Measurements from ENCODE around the gene FOXL2NB. TPM values are rescaled to one million over a fixed set of nuclear protein-coding genes. Genes with fewer than 3 reads are reported as not detected.

Gene FOXL2NB
- total RNA-seq, 4 donors from 2014 or later = 0.26 TPM; not detected in 3

- H3K4me3 ChIP-seq = no peak overlapping the region
- WGBS = 87% methylated on average over 5 of the region's 5 CpGs
- TF ChIP-seq CTCF (IDR thresholded peaks at IDR 0.05) = no peak
- no peak for TF ChIP-seq POLR2AphosphoS5 (IDR thresholded peaks at IDR 0.05)
- TF ChIP-seq POLR2A (IDR thresholded peaks at IDR 0.05) = no peak
- TF ChIP-seq EP300 (IDR thresholded peaks at IDR 0.05) = no peak
- H3K27me3 ChIP-seq = peaks cover 10% of the 10 kb centered on the region
- no peaks in the 10 kb centered on the region for H3K4me1 ChIP-seq
- H3K9me3 ChIP-seq = no peaks in the 10 kb centered on the region
- no peak overlapping the region for H3K27ac ChIP-seq
- no peak for DNase-seq (ENCODE audit: low spot score in 2 of 2)
- H3K36me3 ChIP-seq = no peaks in the 10 kb centered on the region
These were observed 27.4 kb downstream of the FOXL2NB start for GRCh38 chr3:138974462-138974861.

GRCh38 chr3:138975351-138975750, 28.3 kb downstream of the FOXL2NB start:
- H3K9me3 ChIP-seq = no peaks in the 10 kb centered on the region
- no peaks in the 10 kb centered on the region for H3K36me3 ChIP-seq
- no peak for DNase-seq (ENCODE audit: low spot score in 2 of 2)
- TF ChIP-seq EP300 (IDR thresholded peaks at IDR 0.05) (no peak), POLR2A (IDR thresholded peaks at IDR 0.05) (no peak), POLR2AphosphoS5 (IDR thresholded peaks at IDR 0.05) (no peak), CTCF (IDR thresholded peaks at IDR 0.05) (no peak)
- WGBS = 85% methylated on average over 3 of the region's 8 CpGs
- H3K4me3 ChIP-seq = no peak overlapping the region
- H3K4me1 ChIP-seq = no peaks in the 10 kb centered on the region
- no peak overlapping the region for H3K27ac ChIP-seq
- H3K27me3 ChIP-seq = peaks cover 9% of the 10 kb centered on the region

GRCh38 chr3:138976047-138976446, 29.0 kb downstream of the FOXL2NB start:
- Histone ChIP-seq H3K27me3 (peaks cover 6% of the 10 kb centered on the region), H3K36me3 (no peaks in the 10 kb centered on the region), H3K4me1 (no peaks in the 10 kb centered on the region), H3K27ac (no peak overlapping the region), H3K9me3 (no peaks in the 10 kb centered on the region), H3K4me3 (no peak overlapping the region)
- TF ChIP-seq EP300 (IDR thresholded peaks at IDR 0.05) = no peak
- no peak for TF ChIP-seq POLR2A (IDR thresholded peaks at IDR 0.05)
- TF ChIP-seq CTCF (IDR thresholded peaks at IDR 0.05) = no peak
- no peak for DNase-seq (ENCODE audit: low spot score in 2 of 2)

- no peak overlapping the region for H3K27ac ChIP-seq
- H3K9me3 ChIP-seq = no peaks in the 10 kb centered on the region
- no peak overlapping the region for H3K4me3 ChIP-seq
- H3K4me1 ChIP-seq = no peaks in the 10 kb centered on the region
- WGBS = 65% methylated on average over 3 of the region's 3 CpGs
- H3K36me3 ChIP-seq = no peaks in the 10 kb centered on the region
- no peak for TF ChIP-seq CTCF (IDR thresholded peaks at IDR 0.05)
- no peaks in the 10 kb centered on the region for H3K27me3 ChIP-seq
- no peak for DNase-seq (ENCODE audit: low spot score in 2 of 2)
These were observed 37.8 kb downstream of the FOXL2NB start for GRCh38 chr3:138984816-138985215.

GRCh38 chr3:138985932-138986331, 38.9 kb downstream of the FOXL2NB start:
- Histone ChIP-seq H3K36me3 (no peaks in the 10 kb centered on the region), H3K27me3 (no peaks in the 10 kb centered on the region), H3K9me3 (no peaks in the 10 kb centered on the region), H3K4me3 (no peak overlapping the region), H3K4me1 (no peaks in the 10 kb centered on the region), H3K27ac (no peak overlapping the region)
- no peak for DNase-seq (ENCODE audit: low spot score in 2 of 2)
- TF ChIP-seq POLR2AphosphoS5 (IDR thresholded peaks at IDR 0.05) (no peak), CTCF (IDR thresholded peaks at IDR 0.05) (no peak), EP300 (IDR thresholded peaks at IDR 0.05) (no peak), POLR2A (IDR thresholded peaks at IDR 0.05) (no peak)
- WGBS = 44% methylated on average over 4 of the region's 4 CpGs
